ENCODE data around the gene SKOR1.

Gene SKOR1

GRCh38 chr15:67796196-67797127 is 28.8 kb upstream of the SKOR1 start:
- no peak for DNase-seq (ENCODE audit: low read depth in 1 of 2, low spot score in 1 of 2)
- TF ChIP-seq POLR2AphosphoS5 (IDR thresholded peaks at IDR 0.05; ENCODE audit: low read depth) (no peak), SPI1 (IDR thresholded peaks at IDR 0.05; ENCODE audit: borderline replicate concordance, low read depth) (no peak), GABPA (IDR thresholded peaks at IDR 0.05; ENCODE audit: low read depth) (no peak)
- TF ChIP-seq, protein P1, sequence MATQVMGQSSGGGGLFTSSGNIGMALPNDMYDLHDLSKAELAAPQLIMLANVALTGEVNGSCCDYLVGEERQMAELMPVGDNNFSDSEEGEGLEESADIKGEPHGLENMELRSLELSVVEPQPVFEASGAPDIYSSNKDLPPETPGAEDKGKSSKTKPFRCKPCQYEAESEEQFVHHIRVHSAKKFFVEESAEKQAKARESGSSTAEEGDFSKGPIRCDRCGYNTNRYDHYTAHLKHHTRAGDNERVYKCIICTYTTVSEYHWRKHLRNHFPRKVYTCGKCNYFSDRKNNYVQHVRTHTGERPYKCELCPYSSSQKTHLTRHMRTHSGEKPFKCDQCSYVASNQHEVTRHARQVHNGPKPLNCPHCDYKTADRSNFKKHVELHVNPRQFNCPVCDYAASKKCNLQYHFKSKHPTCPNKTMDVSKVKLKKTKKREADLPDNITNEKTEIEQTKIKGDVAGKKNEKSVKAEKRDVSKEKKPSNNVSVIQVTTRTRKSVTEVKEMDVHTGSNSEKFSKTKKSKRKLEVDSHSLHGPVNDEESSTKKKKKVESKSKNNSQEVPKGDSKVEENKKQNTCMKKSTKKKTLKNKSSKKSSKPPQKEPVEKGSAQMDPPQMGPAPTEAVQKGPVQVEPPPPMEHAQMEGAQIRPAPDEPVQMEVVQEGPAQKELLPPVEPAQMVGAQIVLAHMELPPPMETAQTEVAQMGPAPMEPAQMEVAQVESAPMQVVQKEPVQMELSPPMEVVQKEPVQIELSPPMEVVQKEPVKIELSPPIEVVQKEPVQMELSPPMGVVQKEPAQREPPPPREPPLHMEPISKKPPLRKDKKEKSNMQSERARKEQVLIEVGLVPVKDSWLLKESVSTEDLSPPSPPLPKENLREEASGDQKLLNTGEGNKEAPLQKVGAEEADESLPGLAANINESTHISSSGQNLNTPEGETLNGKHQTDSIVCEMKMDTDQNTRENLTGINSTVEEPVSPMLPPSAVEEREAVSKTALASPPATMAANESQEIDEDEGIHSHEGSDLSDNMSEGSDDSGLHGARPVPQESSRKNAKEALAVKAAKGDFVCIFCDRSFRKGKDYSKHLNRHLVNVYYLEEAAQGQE (IDR thresholded peaks at IDR 0.05; ENCODE audit: insufficient replicate concordance, low read depth) = no peak
- TF ChIP-seq, protein P2, sequence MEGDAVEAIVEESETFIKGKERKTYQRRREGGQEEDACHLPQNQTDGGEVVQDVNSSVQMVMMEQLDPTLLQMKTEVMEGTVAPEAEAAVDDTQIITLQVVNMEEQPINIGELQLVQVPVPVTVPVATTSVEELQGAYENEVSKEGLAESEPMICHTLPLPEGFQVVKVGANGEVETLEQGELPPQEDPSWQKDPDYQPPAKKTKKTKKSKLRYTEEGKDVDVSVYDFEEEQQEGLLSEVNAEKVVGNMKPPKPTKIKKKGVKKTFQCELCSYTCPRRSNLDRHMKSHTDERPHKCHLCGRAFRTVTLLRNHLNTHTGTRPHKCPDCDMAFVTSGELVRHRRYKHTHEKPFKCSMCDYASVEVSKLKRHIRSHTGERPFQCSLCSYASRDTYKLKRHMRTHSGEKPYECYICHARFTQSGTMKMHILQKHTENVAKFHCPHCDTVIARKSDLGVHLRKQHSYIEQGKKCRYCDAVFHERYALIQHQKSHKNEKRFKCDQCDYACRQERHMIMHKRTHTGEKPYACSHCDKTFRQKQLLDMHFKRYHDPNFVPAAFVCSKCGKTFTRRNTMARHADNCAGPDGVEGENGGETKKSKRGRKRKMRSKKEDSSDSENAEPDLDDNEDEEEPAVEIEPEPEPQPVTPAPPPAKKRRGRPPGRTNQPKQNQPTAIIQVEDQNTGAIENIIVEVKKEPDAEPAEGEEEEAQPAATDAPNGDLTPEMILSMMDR (IDR thresholded peaks at IDR 0.05; ENCODE audit: insufficient read depth, low read length) = no peak
- Histone ChIP-seq H3K4me3 (replicated peaks; ENCODE audit: insufficient read depth, low read length) (no peak overlapping the region), H3K27ac (replicated peaks) (no peak overlapping the region), H3K27me3 (ENCODE audit: insufficient read depth, poor library complexity, severe bottlenecking) (no peaks in the 10 kb centered on the region)

DNA sequence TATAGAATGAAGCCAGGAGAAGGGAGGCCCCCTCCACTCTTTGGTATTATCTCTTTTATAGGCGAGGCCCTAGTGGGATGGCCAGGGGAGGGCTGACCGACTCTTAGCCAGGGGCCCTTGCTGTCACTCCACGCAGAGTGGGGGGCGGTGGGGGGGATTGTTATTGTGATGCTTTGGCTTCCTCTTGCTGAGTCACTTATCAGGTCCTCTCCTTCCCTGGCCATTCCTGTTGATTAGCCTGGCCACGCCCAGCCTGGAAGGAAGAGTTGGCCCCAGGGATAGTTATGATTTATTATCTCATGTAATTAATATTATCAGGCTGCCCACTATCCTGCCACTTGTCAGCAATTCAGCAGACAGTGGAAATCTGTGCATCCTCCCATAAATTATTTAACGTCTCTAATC is 25.5 kb upstream of the SKOR1 start:
- no peak for DNase-seq (ENCODE audit: low read depth in 1 of 2, low spot score in 1 of 2)
- Histone ChIP-seq H3K27me3 (ENCODE audit: insufficient read depth, poor library complexity, severe bottlenecking) (no peaks in the 10 kb centered on the region), H3K4me3 (replicated peaks; ENCODE audit: insufficient read depth, low read length) (no peak overlapping the region), H3K27ac (replicated peaks) (no peak overlapping the region)
- TF ChIP-seq, protein P2 (IDR thresholded peaks at IDR 0.05; ENCODE audit: insufficient read depth, low read length) = no peak
- TF ChIP-seq, protein P1 (IDR thresholded peaks at IDR 0.05; ENCODE audit: insufficient replicate concordance, low read depth) = no peak

DNA sequence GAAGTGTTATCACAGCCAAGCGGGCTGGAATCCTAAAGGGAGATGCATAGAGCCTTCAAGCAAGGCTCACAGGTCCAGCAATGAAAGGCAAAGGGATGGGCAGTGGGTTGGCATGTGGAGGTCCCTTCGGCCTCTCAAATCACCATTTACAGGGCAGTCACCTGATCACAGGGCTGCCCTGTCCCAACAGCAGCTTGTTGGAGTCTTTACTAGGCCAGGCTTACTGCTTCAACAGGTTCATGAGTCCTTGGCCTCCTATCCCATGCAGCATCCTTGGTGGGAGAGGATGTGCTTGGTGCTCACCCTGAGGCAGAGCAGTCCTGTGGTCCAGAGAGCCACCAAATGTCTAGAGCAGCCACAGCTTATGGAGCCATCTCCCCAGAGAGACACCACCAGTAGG is 24.2 kb upstream of the SKOR1 start:
- H3K4me3 ChIP-seq (replicated peaks; ENCODE audit: insufficient read depth, low read length) = no peak overlapping the region
- no peak for DNase-seq (ENCODE audit: low read depth in 1 of 2, low spot score in 1 of 2)
- TF ChIP-seq, protein P2 (IDR thresholded peaks at IDR 0.05; ENCODE audit: insufficient read depth, low read length) = no peak
- TF ChIP-seq, protein P1 (IDR thresholded peaks at IDR 0.05; ENCODE audit: insufficient replicate concordance, low read depth) = no peak
- TF ChIP-seq GABPA (IDR thresholded peaks at IDR 0.05; ENCODE audit: low read depth) = no peak
- TF ChIP-seq POLR2AphosphoS5 (IDR thresholded peaks at IDR 0.05; ENCODE audit: low read depth) = no peak
- no peak for TF ChIP-seq SPI1 (IDR thresholded peaks at IDR 0.05; ENCODE audit: borderline replicate concordance, low read depth)
- H3K27ac ChIP-seq (replicated peaks) = no peak overlapping the region
- no peaks in the 10 kb centered on the region for H3K27me3 ChIP-seq (ENCODE audit: insufficient read depth, poor library complexity, severe bottlenecking)
